Epithelial cell of esophagus (primary cell): ENCODE results near the gene GPR15.

ENCODE experiments used
- DNase-seq: peaks from one replicate; pipeline ENCODE4 v3.0.0; 2010; ENCODE audit warnings: low read depth
- H3K4me3 ChIP-seq: 2 replicates; pipeline ENCODE4 v1.5.1; 2011; ENCODE audit warnings: mild to moderate bottlenecking, low read length, control low read depth
- CTCF ChIP-seq: IDR thresholded peaks from 2 replicates; pipeline ENCODE4 v1.5.1; 2011; ENCODE audit warnings: low read depth, mild to moderate bottlenecking, low read length, control low read depth, inconsistent platforms; ENCODE audit not compliant: insufficient read depth; ENCODE audit errors: missing control alignments

Gene GPR15

GRCh38 chr3:98529856-98530459, 1.8 kb upstream of the GPR15 start:
- H3K4me3 ChIP-seq, result no peak overlapping the region
- no peak for DNase-seq
- no peak for TF ChIP-seq CTCF

- no peak overlapping the region for H3K4me3 ChIP-seq
- no peak for TF ChIP-seq CTCF
- no peak for DNase-seq
Measured at GRCh38 chr3:98530676-98531075, 1.1 kb upstream of the GPR15 start.

- no peak overlapping the region for H3K4me3 ChIP-seq
- TF ChIP-seq CTCF, result no peak
- DNase-seq, result no peak
Measured at GRCh38 chr3:98532275-98532637, 478 bp downstream of the GPR15 start.

GRCh38 chr3:98532709-98533571, 1.2 kb downstream of the GPR15 start:
- no peak overlapping the region for H3K4me3 ChIP-seq
- no peak for DNase-seq
- no peak for TF ChIP-seq CTCF

- H3K4me3 ChIP-seq, result no peak overlapping the region
- TF ChIP-seq CTCF, result no peak
- DNase-seq, result no peak
Measured at GRCh38 chr3:98534168-98534567, 2.4 kb downstream of the GPR15 start.

- H3K4me3 ChIP-seq, result no peak overlapping the region
- DNase-seq, result no peak
- no peak for TF ChIP-seq CTCF
Measured at GRCh38 chr3:98534734-98535133, 3.0 kb downstream of the GPR15 start.
